G401 (cell line): ENCODE measurements around the gene USP6NL. TPM values are rescaled to one million over a fixed set of nuclear protein-coding genes. Genes with fewer than 3 reads are reported as not detected.

Experiments used
- DNase-seq: peaks from one replicate; pipeline ENCODE4 v3.0.0-alpha.2; 2015; ENCODE audit warnings: low spot score
- in situ Hi-C: cut with HindIII; loops from 2 replicates; pipeline ENCODE4 v1.10.0; 2016; ENCODE audit warnings: low sequenced_read_pairs, mixed read lengths
- total RNA-seq: library from RNA; depleted of rRNA; stranded (reverse); fragments of >200 nt; shearing (Covaris generic); gene quantifications from 2 replicates; pipeline ENCODE4 v1.2.3, GENCODE V29; 2014

The USP6NL gene
- total RNA-seq, 1 experiment from 2014 or later: 9.3 TPM

- in situ Hi-C loops: no loop called here
- no peak for DNase-seq
These were observed 12.6 kb downstream of the USP6NL start for GRCh38 chr10:11598712-11599397.

DNA sequence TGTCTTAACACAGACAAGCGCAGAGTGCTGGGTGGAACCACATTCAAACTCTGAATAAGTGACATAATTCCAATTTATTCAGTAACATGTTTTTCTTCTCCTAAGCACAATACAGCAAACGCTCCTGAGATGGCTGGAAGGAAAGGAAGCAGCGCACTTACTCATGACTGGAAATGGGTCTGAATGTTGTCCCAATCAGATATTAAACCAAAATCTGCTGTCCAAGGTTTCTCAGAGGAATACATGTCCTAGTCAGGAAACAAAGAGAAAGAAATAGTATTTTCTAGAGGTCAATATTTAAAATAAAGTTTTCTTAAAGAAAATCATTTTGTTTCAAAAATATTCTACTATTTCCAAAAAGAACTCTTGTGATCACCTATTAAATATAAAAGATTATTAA is 14.0 kb downstream of the USP6NL start:
- in situ Hi-C loops: no loop called here
- no peak for DNase-seq

- no peak for DNase-seq
- in situ Hi-C loops: no loop called here
These were observed 16.1 kb downstream of the USP6NL start for GRCh38 chr10:11595395-11595692.

DNA sequence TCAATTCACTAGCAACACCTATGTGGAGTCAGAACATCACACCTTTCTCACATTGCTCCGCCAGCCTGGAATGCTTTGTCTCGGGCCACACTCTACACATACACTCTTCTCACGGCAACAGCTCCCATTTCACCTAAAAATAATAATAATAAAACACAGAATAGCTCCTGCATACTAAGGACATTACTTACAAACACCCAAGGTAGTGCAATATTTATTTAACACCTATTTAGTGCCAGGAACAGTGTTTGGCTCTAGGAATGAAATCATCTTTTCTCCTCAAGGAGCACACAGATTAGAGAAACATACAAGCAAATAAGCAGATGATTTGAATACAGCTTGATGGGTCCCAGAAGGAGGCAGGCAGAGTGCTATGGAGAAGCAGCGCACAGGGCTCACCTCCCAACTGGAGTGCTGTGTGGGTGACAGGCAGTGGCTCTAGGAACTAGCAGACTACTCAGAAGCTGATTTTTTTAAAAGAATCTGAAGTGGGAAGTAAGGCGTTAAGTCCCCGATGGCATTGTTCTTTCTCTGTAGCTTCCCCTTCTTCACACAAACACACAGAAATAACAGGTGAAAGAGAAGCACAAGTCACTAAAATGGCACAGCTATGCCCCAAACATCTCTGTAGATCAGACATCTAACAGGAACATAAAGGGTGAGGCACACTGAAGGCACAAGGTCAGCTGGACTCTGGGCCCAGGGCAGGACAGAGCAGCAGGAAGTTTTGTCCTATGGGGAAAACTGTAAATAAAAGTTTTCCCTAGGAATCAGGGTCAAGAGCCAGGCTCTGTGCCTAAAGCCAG is 16.7 kb downstream of the USP6NL start:
- in situ Hi-C loops: no loop called here
- DNase-seq: no peak

- DNase-seq: no peak
- in situ Hi-C loops: no loop called here
These were observed 17.8 kb downstream of the USP6NL start for GRCh38 chr10:11593612-11594011.

- in situ Hi-C loops: no loop called here
These were observed 21.7 kb downstream of the USP6NL start for GRCh38 chr10:11589738-11590137.

DNA sequence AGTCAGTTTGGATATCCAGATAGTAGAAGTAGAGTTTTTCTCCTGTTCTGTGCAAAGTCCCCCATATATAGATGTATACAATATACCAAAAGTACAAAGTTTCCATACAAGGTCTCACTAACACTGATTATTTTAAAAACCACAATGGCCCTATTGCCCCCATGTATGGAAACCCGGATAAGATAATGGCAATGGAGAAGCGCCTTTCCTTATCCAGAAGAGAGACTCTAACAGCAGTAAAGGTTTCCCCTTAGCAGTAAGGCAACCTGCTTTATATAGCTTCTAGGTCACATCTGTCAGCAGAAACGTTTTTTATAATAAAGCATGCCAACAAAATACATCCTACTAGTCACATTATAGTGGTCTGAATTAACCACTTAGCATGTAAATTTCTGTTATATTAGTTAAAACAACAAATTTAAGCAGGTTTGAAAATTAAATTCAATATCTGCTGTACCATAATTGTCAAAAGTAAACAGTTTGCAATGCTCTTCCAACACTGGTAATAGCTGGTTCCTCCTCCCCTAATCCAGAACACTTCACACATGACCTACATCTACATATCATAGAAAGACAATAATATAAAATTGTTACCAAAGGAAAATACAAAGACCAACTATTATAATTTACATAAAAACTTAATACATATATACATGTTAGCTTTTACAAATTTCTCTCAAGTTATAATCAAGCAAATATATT is 22.4 kb downstream of the USP6NL start:
- no peak for DNase-seq
- in situ Hi-C loops: no loop called here

More at GRCh38 chr10:11589738-11590137, 21.7 kb downstream of the USP6NL start:
- DNase-seq: no peak

DNA sequence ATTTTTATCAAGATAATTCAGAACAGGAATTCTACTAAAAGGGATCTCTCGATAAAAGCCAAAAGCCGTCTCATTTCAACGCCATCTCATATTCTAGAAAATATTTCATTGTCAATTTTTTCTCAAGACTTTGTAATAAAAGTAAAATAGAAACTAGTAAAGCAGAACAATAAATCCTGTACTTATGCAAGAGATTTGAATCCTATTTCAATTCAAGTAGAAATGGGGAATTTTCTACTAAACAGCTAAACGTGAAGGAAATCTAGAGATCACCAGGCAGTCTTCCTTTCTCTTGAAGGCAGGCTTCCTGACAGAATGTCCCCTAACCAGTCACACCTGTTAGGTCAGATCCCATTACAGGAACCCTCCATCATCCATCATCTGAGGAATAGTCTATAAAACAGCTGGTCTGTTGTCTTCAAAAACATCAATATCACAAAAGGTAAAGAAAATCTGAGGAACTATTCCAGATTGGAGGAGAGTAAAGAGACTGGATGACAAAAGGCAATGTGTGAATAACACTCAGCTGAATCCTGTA is 23.7 kb downstream of the USP6NL start:
- DNase-seq: no peak
- in situ Hi-C loops: no loop called here

DNA sequence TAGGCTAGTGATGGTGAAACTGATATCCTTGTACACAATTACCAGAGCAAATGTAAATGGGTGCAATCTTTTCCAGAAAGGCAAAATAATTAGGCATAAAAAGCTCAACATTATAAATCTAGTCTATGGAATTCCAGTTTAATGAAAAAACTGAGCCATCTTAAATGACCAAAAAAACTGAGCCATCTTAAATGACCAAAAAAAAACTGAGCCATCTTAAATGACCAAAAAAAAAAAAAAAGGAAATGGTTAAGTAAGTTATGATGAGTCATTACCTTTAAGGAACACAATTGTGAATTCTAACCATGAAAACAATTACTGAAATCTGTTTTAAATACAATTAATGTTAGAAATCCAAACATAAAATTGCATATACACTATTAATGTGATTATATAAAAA is 25.3 kb downstream of the USP6NL start:
- in situ Hi-C loops: no loop called here
- no peak for DNase-seq

DNA sequence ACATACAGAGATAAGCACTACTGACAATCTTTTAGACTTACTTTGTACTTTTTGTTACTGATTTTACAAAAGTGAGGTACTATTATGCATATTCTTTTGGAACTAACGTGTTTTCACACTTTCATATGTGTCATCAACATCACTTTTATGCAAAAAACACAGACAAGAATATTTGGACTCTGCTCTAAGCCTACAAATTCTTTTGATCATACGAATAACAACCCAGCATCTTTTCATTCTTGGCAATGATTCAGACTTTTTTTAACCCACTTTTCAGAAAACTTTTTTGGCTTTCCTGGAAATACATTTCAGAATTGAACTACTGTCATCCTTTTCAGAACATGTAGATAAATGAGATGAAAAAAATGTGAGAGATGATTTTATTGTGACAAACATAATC is 30.2 kb downstream of the USP6NL start:
- in situ Hi-C loops: no loop called here
- DNase-seq: no peak

DNA sequence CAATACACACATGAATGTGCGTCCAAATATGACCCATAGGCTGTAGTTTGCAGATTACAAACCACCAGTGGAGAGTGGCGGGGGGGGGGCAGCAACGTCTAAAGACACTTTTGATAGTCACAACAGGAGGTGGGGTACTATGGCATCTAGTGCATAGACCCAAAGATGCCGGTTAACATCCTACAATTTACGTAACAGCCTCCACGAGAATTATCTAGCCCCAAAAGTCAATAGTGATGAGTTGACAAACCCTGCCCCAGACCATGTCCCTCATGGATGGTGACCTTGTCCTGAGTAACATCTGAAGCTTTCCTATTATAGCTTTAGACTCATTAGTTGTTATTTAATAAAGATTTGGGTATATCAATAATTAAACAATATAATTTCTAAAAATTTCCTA is 31.6 kb downstream of the USP6NL start:
- in situ Hi-C loops: no loop called here
- no peak for DNase-seq

GRCh38 chr10:11578802-11579255 is 32.6 kb downstream of the USP6NL start:
- in situ Hi-C loops: no loop called here
- no peak for DNase-seq

DNA sequence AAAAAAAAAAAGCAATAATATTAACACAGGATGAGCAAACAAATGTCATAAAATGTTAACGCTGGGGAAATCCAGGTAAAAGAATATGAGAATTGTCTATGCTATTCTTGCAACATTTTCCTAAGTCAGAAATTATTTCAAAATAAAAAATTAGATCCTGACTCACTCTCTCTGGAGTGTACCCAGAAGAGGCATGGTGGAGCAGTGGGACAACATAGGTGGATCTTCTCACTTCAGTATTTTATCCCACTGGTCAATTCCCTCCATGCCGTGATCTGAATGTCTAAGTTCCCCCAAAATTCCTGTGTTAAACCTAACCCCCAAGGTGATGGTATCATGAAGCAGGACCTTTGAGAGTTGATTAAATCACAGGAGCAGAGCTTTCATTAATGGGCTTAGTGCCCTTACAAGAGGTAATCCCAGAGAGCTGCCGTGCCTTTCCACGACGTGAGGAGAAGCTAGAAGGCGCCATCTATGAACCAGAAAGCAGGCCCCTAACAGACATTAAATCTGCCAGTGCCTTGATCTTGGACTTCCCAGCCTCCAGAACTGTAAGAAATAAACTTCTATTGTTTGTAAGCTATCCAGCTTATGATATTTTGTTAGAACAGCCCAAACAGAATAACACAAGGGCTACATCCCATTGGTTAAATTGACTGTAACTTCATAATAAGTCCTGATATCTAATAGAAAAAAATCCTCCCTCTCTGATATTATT is 35.2 kb downstream of the USP6NL start:
- no peak for DNase-seq
- in situ Hi-C loops: no loop called here

- in situ Hi-C loops: no loop called here
- peak; percentile 8 for DNase-seq
These were observed 38.0 kb downstream of the USP6NL start for GRCh38 chr10:11573497-11573896.

GRCh38 chr10:11570751-11571150 is 40.7 kb downstream of the USP6NL start:
- in situ Hi-C loops: no loop called here
- no peak for DNase-seq

DNA sequence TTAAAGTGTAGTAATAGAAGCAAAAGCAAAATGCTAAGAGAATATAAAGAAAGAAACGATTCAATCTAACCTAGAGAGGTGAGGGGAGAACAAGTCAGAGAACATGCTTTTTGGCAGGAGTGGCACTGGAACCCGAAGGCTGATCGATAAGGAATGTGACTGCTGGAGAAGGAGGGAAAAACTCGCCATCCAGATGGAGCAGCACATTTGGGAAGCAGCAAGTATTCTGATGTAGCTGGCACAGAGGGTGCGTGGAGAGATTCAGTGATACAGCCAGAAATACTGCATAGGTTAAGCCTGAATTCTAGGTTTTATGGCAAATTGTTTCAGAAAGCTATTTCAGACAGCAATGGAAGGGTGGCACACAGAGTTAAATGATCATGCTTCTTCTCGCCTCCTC is 42.0 kb downstream of the USP6NL start:
- no peak for DNase-seq
- in situ Hi-C loops: no loop called here

GRCh38 chr10:11568578-11568977 is 42.9 kb downstream of the USP6NL start:
- no peak for DNase-seq
- in situ Hi-C loops: no loop called here

DNA sequence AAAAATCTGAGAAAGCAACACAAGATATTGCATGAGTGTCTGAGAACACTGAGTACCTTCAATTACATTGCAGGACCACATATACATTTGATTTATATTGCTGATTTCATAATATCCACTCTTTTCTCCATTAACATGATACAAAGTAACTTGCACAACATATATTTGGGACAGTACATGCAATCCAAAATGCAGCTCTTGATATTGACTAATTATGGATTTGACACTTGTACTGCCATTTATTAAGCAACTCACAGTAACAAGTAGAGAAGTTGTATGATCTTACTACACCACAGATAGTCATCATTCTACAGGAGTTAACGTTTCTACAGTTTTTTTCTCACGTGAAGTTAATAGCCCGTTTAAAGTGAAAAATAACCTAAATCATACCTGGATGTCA is 46.7 kb downstream of the USP6NL start:
- no peak for DNase-seq
- in situ Hi-C loops: no loop called here

DNA sequence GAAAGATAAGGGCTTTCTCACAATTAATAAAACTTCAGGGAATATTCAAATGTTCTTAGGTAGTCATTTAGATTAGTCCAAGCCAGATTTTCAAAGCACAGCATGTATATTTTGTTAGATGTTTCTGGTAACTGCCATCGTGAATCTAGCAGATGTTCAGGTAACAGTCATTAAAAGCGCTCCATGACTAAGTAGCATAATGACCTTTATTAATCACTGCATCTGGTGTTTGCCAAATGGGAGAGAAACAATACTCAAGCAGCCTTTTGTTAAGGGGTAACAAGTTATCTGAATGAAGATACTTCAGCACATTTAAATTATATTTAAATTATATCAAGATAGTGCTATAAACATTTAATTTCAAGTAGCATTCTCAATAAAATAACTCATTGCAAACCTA is 47.5 kb downstream of the USP6NL start:
- DNase-seq: no peak
- in situ Hi-C loops: no loop called here
